ENCODE results near the gene UGT1A5.

Gene UGT1A5

DNA sequence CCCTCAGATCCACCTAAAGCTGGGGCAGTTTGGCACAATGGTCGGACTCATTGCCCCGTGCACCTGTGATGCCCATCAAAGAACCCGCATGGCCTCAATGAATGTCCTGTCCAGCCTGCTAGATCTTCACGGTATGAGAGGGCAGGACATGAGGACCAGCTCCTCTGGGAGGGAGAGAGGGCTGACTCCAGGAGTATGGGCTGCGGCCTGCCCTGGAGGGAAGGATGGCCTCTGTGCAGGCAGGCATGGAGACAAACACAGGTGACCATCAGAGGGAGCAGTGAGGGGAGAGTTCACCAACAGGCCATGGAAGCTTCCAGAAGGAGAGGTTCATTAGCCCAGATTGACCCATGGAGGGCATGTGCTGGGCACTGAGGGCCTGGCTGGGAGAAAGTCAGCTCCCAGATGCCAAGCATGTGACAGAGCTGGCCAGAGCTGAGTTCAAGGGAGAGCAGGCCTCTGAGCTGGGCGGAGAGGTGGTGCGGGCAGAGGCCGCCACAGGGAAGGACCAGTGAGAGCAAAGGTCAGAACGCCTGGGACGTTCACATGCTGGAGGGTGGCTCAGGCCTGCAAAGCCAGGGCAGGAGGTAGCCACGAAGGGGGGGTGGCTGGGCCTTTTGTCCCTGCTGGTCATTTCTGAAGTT, 105.4 kb downstream of the UGT1A5 start:
- Histone ChIP-seq H3K4me3 (no peak overlapping the region), H3K27ac (no peak overlapping the region)

- no peak overlapping the region for H3K4me3 ChIP-seq
- no peak overlapping the region for H3K27ac ChIP-seq
Observed at GRCh38 chr2:233818639-233819621, 106.2 kb downstream of the UGT1A5 start.

GRCh38 chr2:233819884-233820773, 107.4 kb downstream of the UGT1A5 start:
- H3K4me3 ChIP-seq = no peak overlapping the region
- H3K27ac ChIP-seq = no peak overlapping the region

DNA sequence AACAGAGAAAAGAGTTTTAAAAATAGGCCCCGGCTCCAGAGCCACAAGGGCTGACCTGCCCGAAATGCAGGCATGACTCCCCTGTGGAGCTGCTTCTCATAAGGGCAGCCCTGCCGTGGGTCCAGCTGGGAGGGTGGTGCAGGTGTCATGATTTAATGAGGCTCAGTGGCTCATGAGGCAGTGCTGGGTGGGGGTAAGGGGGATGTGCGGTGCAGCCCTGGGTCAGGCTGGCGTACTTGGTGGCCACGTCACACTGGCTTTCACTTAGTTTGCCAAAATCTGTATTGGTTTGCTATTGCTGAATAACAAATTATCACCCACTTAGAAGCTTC, 108.0 kb downstream of the UGT1A5 start:
- Histone ChIP-seq H3K4me3 (no peak overlapping the region), H3K27ac (no peak overlapping the region)

- no peak overlapping the region for H3K27ac ChIP-seq
- no peak overlapping the region for H3K4me3 ChIP-seq
Observed at GRCh38 chr2:233821196-233821595, 108.5 kb downstream of the UGT1A5 start.

DNA sequence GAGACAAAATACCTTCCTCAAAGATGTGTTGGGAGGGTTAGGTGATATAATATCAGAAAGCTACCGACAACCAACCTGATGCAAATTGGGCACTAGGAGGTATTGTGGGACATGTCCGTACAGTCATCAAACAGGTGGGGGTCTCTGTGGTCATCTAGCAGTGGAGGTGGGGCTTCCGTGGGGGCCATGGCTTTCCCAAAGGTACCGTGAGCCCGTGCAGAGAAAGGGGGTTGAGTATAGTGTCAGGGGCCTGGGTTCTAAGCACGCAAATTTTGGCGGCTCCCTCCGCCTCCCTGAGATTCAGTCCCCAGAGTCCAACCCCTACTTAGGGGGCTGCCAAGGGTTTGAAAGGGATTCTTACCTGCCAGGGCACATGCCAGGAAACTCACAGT, 109.0 kb downstream of the UGT1A5 start:
- Histone ChIP-seq H3K27ac (no peak overlapping the region), H3K4me3 (no peak overlapping the region)

- Histone ChIP-seq H3K27ac (no peak overlapping the region), H3K4me3 (no peak overlapping the region)
Observed at GRCh38 chr2:233822101-233822771, 109.5 kb downstream of the UGT1A5 start.
